GM04503 (cell line): Measurements from ENCODE around the gene RAI1.

Source experiments
- DNase-seq: peaks from one replicate; pipeline ENCODE4 v3.0.0-alpha.2; 2012; ENCODE audit warnings: low read depth

Gene RAI1

GRCh38 chr17:17787568-17787967, 106.3 kb downstream of the RAI1 start:
- DNase-seq: no peak

- DNase-seq: no peak
Measured at GRCh38 chr17:17788967-17789366, 107.7 kb downstream of the RAI1 start.

GRCh38 chr17:17789410-17789809, 108.2 kb downstream of the RAI1 start:
- DNase-seq: no peak

GRCh38 chr17:17789828-17790636, 108.8 kb downstream of the RAI1 start:
- no peak for DNase-seq

- no peak for DNase-seq
Measured at GRCh38 chr17:17790637-17791464, 109.6 kb downstream of the RAI1 start.

GRCh38 chr17:17792037-17792550, 110.8 kb downstream of the RAI1 start:
- DNase-seq: no peak

GRCh38 chr17:17792551-17793377, 111.5 kb downstream of the RAI1 start:
- peak; percentile 23 for DNase-seq

GRCh38 chr17:17793378-17794214, 112.3 kb downstream of the RAI1 start:
- no peak for DNase-seq

- no peak for DNase-seq
Measured at GRCh38 chr17:17794382-17794781, 113.1 kb downstream of the RAI1 start.

- no peak for DNase-seq
Measured at GRCh38 chr17:17795296-17795695, 114.0 kb downstream of the RAI1 start.

GRCh38 chr17:17795946-17796786, 114.9 kb downstream of the RAI1 start:
- no peak for DNase-seq

GRCh38 chr17:17796787-17797061, 115.5 kb downstream of the RAI1 start:
- DNase-seq: no peak

GRCh38 chr17:17797119-17797809, 116.0 kb downstream of the RAI1 start:
- DNase-seq: no peak

- no peak for DNase-seq
Measured at GRCh38 chr17:17798010-17798556, 116.8 kb downstream of the RAI1 start.

- no peak for DNase-seq
Measured at GRCh38 chr17:17798573-17799255, 117.5 kb downstream of the RAI1 start.

- DNase-seq: no peak
Measured at GRCh38 chr17:17800504-17801021, 119.3 kb downstream of the RAI1 start.

- DNase-seq: no peak
Measured at GRCh38 chr17:17801800-17802481, 120.7 kb downstream of the RAI1 start.

GRCh38 chr17:17804007-17804406, 122.7 kb downstream of the RAI1 start:
- no peak for DNase-seq
